ENCODE results near the gene ARL17A.
"Not testable (repeated sequence)": the region's sequence is repeated elsewhere in the genome, so short reads cannot be mapped to it uniquely, and the experiment has no call there.

GRCh38 chr17:46505896-46506295 is 73.6 kb downstream of the ARL17A start:
- TF ChIP-seq CTCF (IDR thresholded peaks at IDR 0.05; ENCODE audit: insufficient read depth, low read length); POLR2AphosphoS5 (IDR thresholded peaks at IDR 0.05; ENCODE audit: low read depth): not testable (repeated sequence)
